GM12874 (cell line): ENCODE measurements around the gene SERPINB3.
"Not testable (repeated sequence)": the region's sequence is repeated elsewhere in the genome, so short reads cannot be mapped to it uniquely, and the experiment has no call there.

ENCODE experiments used
- CTCF ChIP-seq: IDR thresholded peaks from 2 replicates; pipeline ENCODE4 v1.5.1; 2011; ENCODE audit warnings: low read depth, mild to moderate bottlenecking, control low read depth, low read length, moderate library complexity; ENCODE audit not compliant: insufficient read depth

SERPINB3 gene

GRCh38 chr18:63661750-63662149, at the start of gene SERPINB3:
TSS of gene SERPINB3 (minus strand) at chr18:63661893. CDS start at chr18:63661216, 677 bp downstream.
- TF ChIP-seq CTCF: not testable (repeated sequence)

- no peak for TF ChIP-seq CTCF
These were observed 47.0 kb upstream of the SERPINB3 start for GRCh38 chr18:63708650-63709049.

GRCh38 chr18:63707816-63708215, 46.1 kb upstream of the SERPINB3 start:
- TF ChIP-seq CTCF: no peak

- TF ChIP-seq CTCF: no peak
These were observed 43.7 kb upstream of the SERPINB3 start for GRCh38 chr18:63705401-63705800.

GRCh38 chr18:63702660-63703059, 41.0 kb upstream of the SERPINB3 start, which contains the start of gene SERPINB11:
TSS of gene SERPINB11 (plus strand) at chr18:63702960. CDS start at chr18:63710194, 7,234 bp downstream.
- TF ChIP-seq CTCF: no peak

GRCh38 chr18:63701952-63702351, 40.3 kb upstream of the SERPINB3 start:
- no peak for TF ChIP-seq CTCF

GRCh38 chr18:63700501-63700900, 38.8 kb upstream of the SERPINB3 start:
- TF ChIP-seq CTCF: no peak
